H1 (cell line): ENCODE measurements around the gene ZIM2.

Experiments used
- CTCF ChIP-seq, 3 experiments: IDR thresholded peaks; 1 replicate in 2 of 3; 2 replicates in 1 of 3; pipeline versions ENCODE4 v1.5.1 to v1.6.1; 2011; ENCODE audit warnings: low read length in 3 of 3, mild to moderate bottlenecking in 3 of 3, inconsistent platforms in 2 of 3, low read depth in 1 of 3, moderate library complexity in 1 of 3; ENCODE audit not compliant: insufficient read depth in 1 of 3; ENCODE audit errors: control extremely low read depth in 1 of 3
- POLR2AphosphoS5 ChIP-seq: IDR thresholded peaks from 2 replicates; pipeline ENCODE4 v1.6.1; 2011; ENCODE audit warnings: low read depth, low read length
- USF2 ChIP-seq: IDR thresholded peaks from 2 replicates; pipeline ENCODE4 v1.6.1; 2011; ENCODE audit warnings: low read length, improper control_type of control experiment

GRCh38 chr19:56864443-56865125 is 24.1 kb upstream of the ZIM2 start:
- no peak for TF ChIP-seq USF2
- no peak for TF ChIP-seq POLR2AphosphoS5
- no peak for TF ChIP-seq CTCF (IDR thresholded peaks at IDR 0.05; ENCODE audit: control extremely low read depth in 1 of 3, insufficient read depth in 1 of 3, low read depth in 1 of 3, low read length in 3 of 3)
